SK-N-SH (cell line): ENCODE data around the gene FRMD3. TPM values are rescaled to one million over a fixed set of nuclear protein-coding genes. Genes with fewer than 3 reads are reported as not detected.

Experiments
- CTCF ChIA-PET: fragments of 300-600, 350-600 bp; formaldehyde crosslinking; extraction: SDS; loops from one replicate; lab custom pipeline; 2021; lab: Yijun Ruan, JAX
- POLR2A ChIA-PET: fragments of 350-600 bp; sonication (Branson Sonifier 250); formaldehyde crosslinking; extraction: SDS; loops from one replicate; lab custom pipeline; 2020; ENCODE audit warnings: antibody characterized with exemption, inconsistent platforms; lab: Yijun Ruan, JAX
- DNase-seq: peaks from one replicate; pipeline ENCODE4 v3.0.0; 2012
- H2AFZ ChIP-seq: fragments of 200-600 bp; sonication (generic); 2 replicates; pipeline ENCODE4 v1.8.1; 2016; ENCODE audit warnings: antibody characterized with exemption, mild to moderate bottlenecking, low read depth
- H3F3A ChIP-seq: fragments of 200-600 bp; sonication (generic); replicated peaks from 2 replicates; pipeline ENCODE3; 2016; ENCODE audit warnings: antibody characterized with exemption, mild to moderate bottlenecking; ENCODE audit not compliant: insufficient read depth
- H3K27ac ChIP-seq, 2 experiments: fragments of 200-500 bp in 1 of 2; fragments of 200-600 bp in 1 of 2; sonication (Bioruptor generic) in 1 of 2; sonication (generic), shearing (Covaris generic) in 1 of 2; 2 replicates each; pipeline versions ENCODE4 v1.5.1 to v1.6.1; 2014 to 2016; ENCODE audit warnings: low read depth in 2 of 2, inconsistent platforms in 1 of 2, low read length in 1 of 2, mild to moderate bottlenecking in 1 of 2, mixed read lengths in 1 of 2
- H3K27me3 ChIP-seq: fragments of 200-600 bp; sonication (generic), shearing (Covaris generic); 2 replicates; pipeline ENCODE4 v1.6.1; 2016; ENCODE audit warnings: mixed run types; ENCODE audit not compliant: insufficient read depth
- H3K36me3 ChIP-seq, 2 experiments: fragments of 200-500 bp in 1 of 2; fragments of 200-600 bp in 1 of 2; sonication (Bioruptor generic) in 1 of 2; sonication (generic) in 1 of 2; replicated peaks in 1 of 2; 2 replicates each; pipeline versions ENCODE3 to v1.5.1; 2014 to 2016; ENCODE audit warnings: low read length in 1 of 2, mild to moderate bottlenecking in 1 of 2; ENCODE audit not compliant: insufficient read depth in 2 of 2, control insufficient read depth in 1 of 2
- H3K4me1 ChIP-seq, 2 experiments: fragments of 200-500 bp in 1 of 2; fragments of 200-600 bp in 1 of 2; sonication (Bioruptor generic) in 1 of 2; sonication (generic), shearing (Covaris generic) in 1 of 2; 2 replicates each; pipeline versions ENCODE4 v1.5.1 to v1.6.1; 2014 to 2016; ENCODE audit warnings: low read depth in 1 of 2, low read length in 1 of 2, mixed run types in 1 of 2; ENCODE audit not compliant: insufficient read depth in 2 of 2, control insufficient read depth in 1 of 2
- H3K4me2 ChIP-seq: fragments of 200-600 bp; sonication (generic), shearing (Covaris generic); 2 replicates; pipeline ENCODE4 v1.6.1; 2017; ENCODE audit warnings: mixed run types
- H3K4me3 ChIP-seq, 2 experiments: fragments of 200-500 bp in 1 of 2; fragments of 200-600 bp in 1 of 2; sonication (Bioruptor generic) in 1 of 2; sonication (generic), shearing (Covaris generic) in 1 of 2; 2 replicates each; pipeline versions ENCODE4 v1.5.1 to v1.8.1; 2014 to 2016; ENCODE audit warnings: low read depth in 2 of 2, inconsistent platforms in 1 of 2, low read length in 1 of 2, mild to moderate bottlenecking in 1 of 2, mixed read lengths in 1 of 2, moderate library complexity in 1 of 2
- H3K79me2 ChIP-seq: fragments of 200-600 bp; sonication (generic); 2 replicates; pipeline ENCODE4 v1.8.1; 2017; ENCODE audit warnings: mild to moderate bottlenecking; ENCODE audit not compliant: insufficient read depth
- H3K9ac ChIP-seq: fragments of 200-600 bp; sonication (generic); 2 replicates; pipeline ENCODE4 v1.6.1; 2017; ENCODE audit warnings: mixed run types
- H3K9me2 ChIP-seq: fragments of 200-600 bp; sonication (generic); 2 replicates; pipeline ENCODE4 v1.6.1; 2017; ENCODE audit warnings: mixed run types
- H3K9me3 ChIP-seq: fragments of 200-600 bp; sonication (generic); 2 replicates; pipeline ENCODE4 v1.6.1; 2017; ENCODE audit warnings: mixed run types, mild to moderate bottlenecking, moderate library complexity
- H4K20me1 ChIP-seq: fragments of 200-600 bp; sonication (generic); 2 replicates; pipeline ENCODE4 v1.6.1; 2017; ENCODE audit warnings: mild to moderate bottlenecking, mixed run types; ENCODE audit not compliant: insufficient read depth
- ELF1 ChIP-seq: IDR thresholded peaks from 2 replicates; pipeline ENCODE4 v1.4.0; 2012
- EZH2phosphoT487 ChIP-seq: fragments of 200-600 bp; sonication (generic); IDR thresholded peaks from 2 replicates; pipeline ENCODE4 v1.6.1; 2017; ENCODE audit warnings: low read depth, mixed run types, mild to moderate bottlenecking, antibody characterized with exemption, moderate library complexity, borderline replicate concordance
- FOXJ3 ChIP-seq: sonication (generic); formaldehyde crosslinking; IDR thresholded peaks from 2 replicates; pipeline ENCODE4 v1.5.1; 2020; ENCODE audit warnings: mild to moderate bottlenecking, missing genetic modification reagents
- GATA2 ChIP-seq: sonication (generic); formaldehyde crosslinking; IDR thresholded peaks from 2 replicates; pipeline ENCODE4 v1.5.0; 2020; ENCODE audit warnings: mild to moderate bottlenecking, missing genetic modification reagents
- JUND ChIP-seq: IDR thresholded peaks from 2 replicates; pipeline ENCODE4 v1.4.0; 2012
- MEF2A ChIP-seq: IDR thresholded peaks from 2 replicates; pipeline ENCODE4 v1.4.0; 2012; ENCODE audit warnings: low read depth, borderline replicate concordance
- MXI1 ChIP-seq: IDR thresholded peaks from 2 replicates; pipeline ENCODE4 v1.6.1; 2012; ENCODE audit warnings: mild to moderate bottlenecking, low read depth, low read length, improper control_type of control experiment
- RAD21 ChIP-seq: IDR thresholded peaks from 2 replicates; pipeline ENCODE4 v1.6.1; 2012; ENCODE audit warnings: mild to moderate bottlenecking, low read length
- RCOR1 ChIP-seq: fragments of 150-350 bp; IDR thresholded peaks from 2 replicates; pipeline ENCODE4 v1.6.1; 2017; ENCODE audit warnings: antibody characterized with exemption, low read length
- SMC3 ChIP-seq: IDR thresholded peaks from 2 replicates; pipeline ENCODE4 v1.6.1; 2012; ENCODE audit warnings: low read depth, low read length, improper control_type of control experiment
- TEAD4 ChIP-seq: IDR thresholded peaks from 2 replicates; pipeline ENCODE4 v1.4.0; 2012; ENCODE audit warnings: mild to moderate bottlenecking, borderline replicate concordance; ENCODE audit not compliant: insufficient read depth
- USF1 ChIP-seq: IDR thresholded peaks from 2 replicates; pipeline ENCODE4 v1.4.0; 2012; ENCODE audit warnings: low read depth, borderline replicate concordance
- YY1 ChIP-seq: IDR thresholded peaks from 2 replicates; pipeline ENCODE4 v1.4.0; 2012; ENCODE audit warnings: low read depth, mild to moderate bottlenecking
- WGBS: methylation state at CpG from one replicate; pipeline ENCODE4 v1.1.6; 2017; ENCODE audit warnings: low lambda C conversion rate; 5-methylcytosine and 5-hydroxymethylcytosine counted together
- polyA plus RNA-seq, 3 experiments: library from polyadenylated mRNA; depleted of rRNA; stranded (reverse); fragments of >200 nt; gene quantifications; 2 replicates each; pipeline ENCODE4 v1.2.3, GENCODE V29; 2012
- TF ChIP-seq, protein P1 (sequence below): fragments of 150-350 bp; IDR thresholded peaks from 2 replicates; pipeline ENCODE4 v1.6.1; 2016; ENCODE audit warnings: mild to moderate bottlenecking, low read depth, low read length
- TF ChIP-seq, protein P2 (sequence below): fragments of 200-600 bp; sonication (generic); IDR thresholded peaks from 2 replicates; pipeline ENCODE4 v1.6.1; 2017; ENCODE audit warnings: antibody characterized with exemption, mild to moderate bottlenecking, moderate library complexity
- TF ChIP-seq, protein P3 (sequence below): IDR thresholded peaks from 2 replicates; pipeline ENCODE4 v1.4.0; 2012; ENCODE audit warnings: low read depth

FRMD3 gene
- polyA plus RNA-seq, 1 of the 3 experiments (the other 2 are of a cell fraction) = 0.89 TPM

- ChIA-PET CTCF (interaction anchor here (0.9 to 1.3 kb wide), 3 partner anchors 176 to 377 kb away, joined by 3 read pairs; no protein-coding TSS in a partner anchor), POLR2A (no interaction called here)
- no peaks in the 10 kb centered on the region for H3K4me1 ChIP-seq
- no peaks in the 10 kb centered on the region for H3K9me2 ChIP-seq
- DNase-seq = no peak
- no peaks in the 10 kb centered on the region for H3K27me3 ChIP-seq
- H3K9me3 ChIP-seq = peaks cover 9% of the 10 kb centered on the region; the same call in 1 of the 2 replicates
- H3K79me2 ChIP-seq = no peaks in the 10 kb centered on the region
- H4K20me1 ChIP-seq = no peaks in the 10 kb centered on the region
- no peak overlapping the region for H3K9ac ChIP-seq
- H2AFZ ChIP-seq = no peak overlapping the region
- TF ChIP-seq JUND = no peak
- TF ChIP-seq SMC3 = no peak
- no peak for TF ChIP-seq USF1
- TF ChIP-seq MEF2A = no peak
- TF ChIP-seq ELF1 = no peak
- no peak for TF ChIP-seq RAD21
- TF ChIP-seq FOXJ3 (CRISPR knock-in tag) = no peak
- TF ChIP-seq, protein P1, sequence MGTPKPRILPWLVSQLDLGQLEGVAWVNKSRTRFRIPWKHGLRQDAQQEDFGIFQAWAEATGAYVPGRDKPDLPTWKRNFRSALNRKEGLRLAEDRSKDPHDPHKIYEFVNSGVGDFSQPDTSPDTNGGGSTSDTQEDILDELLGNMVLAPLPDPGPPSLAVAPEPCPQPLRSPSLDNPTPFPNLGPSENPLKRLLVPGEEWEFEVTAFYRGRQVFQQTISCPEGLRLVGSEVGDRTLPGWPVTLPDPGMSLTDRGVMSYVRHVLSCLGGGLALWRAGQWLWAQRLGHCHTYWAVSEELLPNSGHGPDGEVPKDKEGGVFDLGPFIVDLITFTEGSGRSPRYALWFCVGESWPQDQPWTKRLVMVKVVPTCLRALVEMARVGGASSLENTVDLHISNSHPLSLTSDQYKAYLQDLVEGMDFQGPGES = no peak
- TF ChIP-seq, protein P2, sequence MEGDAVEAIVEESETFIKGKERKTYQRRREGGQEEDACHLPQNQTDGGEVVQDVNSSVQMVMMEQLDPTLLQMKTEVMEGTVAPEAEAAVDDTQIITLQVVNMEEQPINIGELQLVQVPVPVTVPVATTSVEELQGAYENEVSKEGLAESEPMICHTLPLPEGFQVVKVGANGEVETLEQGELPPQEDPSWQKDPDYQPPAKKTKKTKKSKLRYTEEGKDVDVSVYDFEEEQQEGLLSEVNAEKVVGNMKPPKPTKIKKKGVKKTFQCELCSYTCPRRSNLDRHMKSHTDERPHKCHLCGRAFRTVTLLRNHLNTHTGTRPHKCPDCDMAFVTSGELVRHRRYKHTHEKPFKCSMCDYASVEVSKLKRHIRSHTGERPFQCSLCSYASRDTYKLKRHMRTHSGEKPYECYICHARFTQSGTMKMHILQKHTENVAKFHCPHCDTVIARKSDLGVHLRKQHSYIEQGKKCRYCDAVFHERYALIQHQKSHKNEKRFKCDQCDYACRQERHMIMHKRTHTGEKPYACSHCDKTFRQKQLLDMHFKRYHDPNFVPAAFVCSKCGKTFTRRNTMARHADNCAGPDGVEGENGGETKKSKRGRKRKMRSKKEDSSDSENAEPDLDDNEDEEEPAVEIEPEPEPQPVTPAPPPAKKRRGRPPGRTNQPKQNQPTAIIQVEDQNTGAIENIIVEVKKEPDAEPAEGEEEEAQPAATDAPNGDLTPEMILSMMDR = no peak
- no peak for TF ChIP-seq EZH2phosphoT487
- TF ChIP-seq, protein P3, sequence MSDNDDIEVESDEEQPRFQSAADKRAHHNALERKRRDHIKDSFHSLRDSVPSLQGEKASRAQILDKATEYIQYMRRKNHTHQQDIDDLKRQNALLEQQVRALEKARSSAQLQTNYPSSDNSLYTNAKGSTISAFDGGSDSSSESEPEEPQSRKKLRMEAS = no peak
- no peak for TF ChIP-seq MXI1
- 70% methylated on average over 1 of the region's 1 CpG for WGBS
- no peaks in the 10 kb centered on the region for H3F3A ChIP-seq
- H3K27ac ChIP-seq = no peak overlapping the region
- H3K4me2 ChIP-seq = no peak overlapping the region
- H3K36me3 ChIP-seq = no peaks in the 10 kb centered on the region
- H3K4me3 ChIP-seq = no peak overlapping the region
Observed at GRCh38 chr9:83574482-83574881, 36.3 kb upstream of the FRMD3 start.

DNA sequence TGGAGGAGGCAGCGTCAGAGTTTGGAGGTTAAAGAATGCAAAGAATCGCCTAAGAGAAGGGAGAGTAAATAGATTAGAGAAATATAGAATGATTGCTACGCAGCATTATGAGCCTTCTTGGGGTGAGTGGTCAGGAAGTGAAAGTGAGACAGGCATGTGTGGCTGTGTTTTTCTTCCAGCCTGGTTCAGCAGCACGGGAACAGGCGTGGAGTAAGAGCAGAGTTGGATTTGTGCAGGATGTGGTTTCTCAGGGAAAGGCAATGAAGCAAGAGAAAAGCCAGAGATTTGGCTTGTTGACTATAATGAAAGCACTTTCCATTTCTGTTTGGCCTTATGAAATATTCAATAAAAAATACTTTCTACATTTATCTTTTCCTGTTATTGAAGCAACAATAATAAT lies 34.3 kb upstream of the FRMD3 start:
- Histone ChIP-seq H3K4me2 (no peak overlapping the region), H2AFZ (no peak overlapping the region), H3F3A (no peaks in the 10 kb centered on the region), H3K4me1 (no peaks in the 10 kb centered on the region), H3K4me3 (no peak overlapping the region), H3K79me2 (no peaks in the 10 kb centered on the region), H3K27me3 (no peaks in the 10 kb centered on the region), H3K27ac (no peak overlapping the region), H3K9me3 (0 out of 2 replicates have a peak, but pooled peaks cover 3% of the 10 kb centered on the region), H4K20me1 (no peaks in the 10 kb centered on the region)
- ChIA-PET CTCF (interaction anchor here (1.0 to 1.4 kb wide), 2 partner anchors 10 to 16 kb away, joined by 3 to 4 read pairs; no protein-coding TSS in a partner anchor), POLR2A (no interaction called here)
- TF ChIP-seq ELF1 (no peak), YY1 (no peak), TEAD4 (no peak), SMC3 (no peak), EZH2phosphoT487 (no peak), RCOR1 (no peak), GATA2 (no peak), MEF2A (no peak), FOXJ3 (CRISPR knock-in tag) (no peak)
- TF ChIP-seq, protein P2 = no peak
- TF ChIP-seq, all 33 proteins: peak for 0
- Histone ChIP-seq H3K36me3 (no peaks in the 10 kb centered on the region), H3K9ac (no peak overlapping the region), H3K9me2 (no peaks in the 10 kb centered on the region)
- 67% methylated on average over 5 of the region's 5 CpGs for WGBS
- no peak for DNase-seq
